Lower leg skin (tissue), 3 donors: Measurements from ENCODE around the gene CAPN10.

Experiments used
- CTCF ChIP-seq, 3 donors: fragments of 450-650 bp; IDR thresholded peaks; one replicate each; pipeline ENCODE4 v1.5.1; 2016; ENCODE audit warnings: antibody characterized with exemption in 3 of 3, mild to moderate bottlenecking in 3 of 3, moderate library complexity in 2 of 3
- POLR2A ChIP-seq, 2 donors: fragments of 450-650 bp; IDR thresholded peaks; one replicate each; pipeline ENCODE4 v1.6.1; 2016 to 2017; ENCODE audit warnings: antibody characterized with exemption in 2 of 2, mild to moderate bottlenecking in 1 of 2, moderate library complexity in 1 of 2

- TF ChIP-seq CTCF (IDR thresholded peaks at IDR 0.05) (no peak), POLR2A (IDR thresholded peaks at IDR 0.05) (no peak)
These were observed 10.0 kb downstream of the CAPN10 start for GRCh38 chr2:240596491-240596931.
